Testis (tissue), 3 donors: ENCODE measurements around the gene SPDYE6. TPM values are rescaled to one million over a fixed set of nuclear protein-coding genes. Genes with fewer than 3 reads are reported as not detected.
A peak's percentile ranks its signal among the peaks of the same experiment; 100 is the strongest.
"Not testable (repeated sequence)": the region's sequence is repeated elsewhere in the genome, so short reads cannot be mapped to it uniquely, and the experiment has no call there.

Experiments
- DNase-seq: peaks from one replicate; pipeline ENCODE4 v3.0.0-alpha.2; 2019
- H3K27ac ChIP-seq, 2 donors: fragments of 200-600 bp; sonication (generic); one replicate each; pipeline ENCODE4 v1.5.1; 2019
- H3K27me3 ChIP-seq: fragments of 200-600 bp; sonication (generic); one replicate; pipeline ENCODE4 v1.5.1; 2019
- H3K36me3 ChIP-seq: fragments of 200-600 bp; sonication (generic); one replicate; pipeline ENCODE4 v1.5.1; 2017; ENCODE audit warnings: low read depth; ENCODE audit errors: missing control alignments
- H3K4me1 ChIP-seq: fragments of 200-600 bp; sonication (generic); one replicate; pipeline ENCODE4 v1.5.1; 2019
- H3K4me3 ChIP-seq, 2 donors: fragments of 200-600 bp; sonication (generic); one replicate each; pipeline ENCODE4 v1.5.1; 2017 to 2019
- H3K9me3 ChIP-seq: fragments of 200-600 bp; sonication (generic); one replicate; pipeline ENCODE4 v1.5.1; 2017
- POLR2A ChIP-seq: fragments of 450-650 bp; IDR thresholded peaks from one replicate; pipeline ENCODE4 v1.6.1; 2017; ENCODE audit warnings: antibody characterized with exemption, mild to moderate bottlenecking, moderate library complexity
- WGBS, 2 donors: methylation state at CpG; one replicate each; pipeline ENCODE4 v1.1.5; 2018; 5-methylcytosine and 5-hydroxymethylcytosine counted together
- intact Hi-C: fragments of 100-400 bp; cut with DNase I; formaldehyde crosslinking; loops from one replicate; pipeline ENCODE4 v1.15.1; 2023; ENCODE audit warnings: low total_unique reads
- polyA plus RNA-seq: library from polyadenylated mRNA; stranded (reverse); fragments of 350-450 nt; fragmentation: Illumina TruSeq; extraction: RNeasy Lipid Tissue Mini Kit (QIAGEN cat#74804); gene quantifications from one replicate; pipeline ENCODE4 v1.2.3, GENCODE V29; 2014; ENCODE audit warnings: low read depth, low replicate concordance; ENCODE audit not compliant: insufficient read depth
- total RNA-seq, 2 donors: library from RNA; depleted of rRNA; stranded (reverse); fragments of >200 nt; gene quantifications; one replicate each; pipeline ENCODE4 v1.2.3, GENCODE V29; 2016
- TF ChIP-seq, protein P1 (sequence below), 3 experiments: fragments of 450-650 bp in 2 of 3; fragments of 200-600 bp in 1 of 3; sonication (generic) in 1 of 3; IDR thresholded peaks; one replicate each; pipeline ENCODE4 v1.5.1; 2016 to 2019; ENCODE audit warnings: antibody characterized with exemption in 3 of 3, mild to moderate bottlenecking in 2 of 3, moderate library complexity in 1 of 3

Gene SPDYE6
- total and polyA plus RNA-seq, 3 donors from 2014 or later, result 2.3 to 6.7 (median 5.2) TPM

DNA sequence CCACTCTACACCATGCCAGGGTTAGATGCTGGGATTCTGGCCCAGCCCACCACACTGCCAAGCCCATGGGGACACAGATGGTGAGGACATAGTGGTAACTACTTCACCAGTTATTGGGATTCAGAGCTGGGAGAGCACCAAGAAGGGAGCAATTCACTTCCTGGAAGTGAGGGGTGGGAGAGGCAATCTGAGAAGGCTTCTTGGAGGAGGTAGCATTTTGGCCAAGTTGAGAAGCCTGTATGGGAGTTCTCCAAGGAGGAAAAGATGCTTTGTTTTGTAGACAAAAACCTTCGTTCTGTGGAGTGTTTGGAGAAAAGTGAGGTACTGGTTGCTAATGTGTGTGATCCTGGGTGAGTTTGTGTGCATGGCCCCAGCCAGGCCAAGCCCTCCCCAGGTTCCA lies 36.1 kb upstream of the SPDYE6 start:
- intact Hi-C loops, result loop anchor here (5.0 kb wide), 1 partner anchor 110 kb away; no protein-coding TSS in a partner anchor
- Histone ChIP-seq H3K4me3 (no peak overlapping the region), H3K4me1 (peaks cover 5% of the 10 kb centered on the region), H3K9me3 (no peaks in the 10 kb centered on the region), H3K27ac (no peak overlapping the region), H3K27me3 (no peaks in the 10 kb centered on the region), H3K36me3 (no peaks in the 10 kb centered on the region)
- DNase-seq, result no peak
- TF ChIP-seq POLR2A, result no peak
- TF ChIP-seq, protein P1, sequence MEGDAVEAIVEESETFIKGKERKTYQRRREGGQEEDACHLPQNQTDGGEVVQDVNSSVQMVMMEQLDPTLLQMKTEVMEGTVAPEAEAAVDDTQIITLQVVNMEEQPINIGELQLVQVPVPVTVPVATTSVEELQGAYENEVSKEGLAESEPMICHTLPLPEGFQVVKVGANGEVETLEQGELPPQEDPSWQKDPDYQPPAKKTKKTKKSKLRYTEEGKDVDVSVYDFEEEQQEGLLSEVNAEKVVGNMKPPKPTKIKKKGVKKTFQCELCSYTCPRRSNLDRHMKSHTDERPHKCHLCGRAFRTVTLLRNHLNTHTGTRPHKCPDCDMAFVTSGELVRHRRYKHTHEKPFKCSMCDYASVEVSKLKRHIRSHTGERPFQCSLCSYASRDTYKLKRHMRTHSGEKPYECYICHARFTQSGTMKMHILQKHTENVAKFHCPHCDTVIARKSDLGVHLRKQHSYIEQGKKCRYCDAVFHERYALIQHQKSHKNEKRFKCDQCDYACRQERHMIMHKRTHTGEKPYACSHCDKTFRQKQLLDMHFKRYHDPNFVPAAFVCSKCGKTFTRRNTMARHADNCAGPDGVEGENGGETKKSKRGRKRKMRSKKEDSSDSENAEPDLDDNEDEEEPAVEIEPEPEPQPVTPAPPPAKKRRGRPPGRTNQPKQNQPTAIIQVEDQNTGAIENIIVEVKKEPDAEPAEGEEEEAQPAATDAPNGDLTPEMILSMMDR (IDR thresholded peaks at IDR 0.05), result no peak
- 100% methylated on average over 1 of the region's 1 CpG for WGBS, 2 donors

DNA sequence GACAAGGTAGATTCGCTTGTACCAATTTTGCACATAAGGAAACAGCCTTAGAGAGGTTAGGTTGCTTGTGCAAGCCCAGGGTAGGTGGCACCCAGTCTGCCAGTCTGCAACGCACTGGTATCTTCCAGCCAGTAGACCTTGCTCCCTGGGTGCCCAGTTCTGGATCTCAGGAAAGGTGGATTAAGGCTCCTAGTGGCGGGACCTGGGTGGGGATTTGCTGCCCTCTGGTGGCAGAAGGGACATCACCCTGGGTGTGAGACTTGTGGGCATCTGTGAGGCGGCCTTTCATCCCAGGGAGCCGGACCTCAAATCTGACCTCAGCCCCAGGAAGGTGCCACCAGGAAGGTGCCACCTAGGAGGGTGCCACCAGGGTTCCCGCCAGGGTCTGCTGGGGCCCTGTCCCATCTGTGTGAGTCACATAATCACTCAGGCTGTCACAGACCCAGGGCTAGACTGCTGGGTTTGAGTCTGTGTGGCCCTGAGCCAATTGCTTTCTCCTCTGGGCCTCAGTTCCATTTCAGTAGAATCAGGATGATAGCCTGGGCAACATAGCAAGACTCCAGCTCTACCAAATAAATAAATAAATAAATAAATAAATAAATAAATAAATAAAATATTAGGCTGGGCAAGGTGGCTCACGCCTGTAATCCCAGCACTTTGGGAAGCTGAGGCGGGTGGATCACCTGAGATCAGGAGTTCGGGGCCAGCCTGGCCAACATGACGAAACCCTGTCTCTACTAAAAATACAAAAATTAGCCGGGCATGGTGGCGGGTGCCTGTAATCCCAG lies 34.6 kb upstream of the SPDYE6 start:
- TF ChIP-seq, protein P1 (IDR thresholded peaks at IDR 0.05), result peak; percentile 78 to 87 (median 82)
- no peak for TF ChIP-seq POLR2A
- H3K27ac ChIP-seq, result no peak overlapping the region
- intact Hi-C loops, result loop anchor here (5.0 kb wide), 1 partner anchor 109 kb away; no protein-coding TSS in a partner anchor
- no peaks in the 10 kb centered on the region for H3K4me1 ChIP-seq
- no peaks in the 10 kb centered on the region for H3K36me3 ChIP-seq
- H3K27me3 ChIP-seq, result no peaks in the 10 kb centered on the region
- WGBS, 2 donors, result 79 to 80% methylated on average over 9 to 12 of the region's 12 CpGs
- no peaks in the 10 kb centered on the region for H3K9me3 ChIP-seq
- H3K4me3 ChIP-seq, result no peak overlapping the region
- peak; percentile 81 for DNase-seq

DNA sequence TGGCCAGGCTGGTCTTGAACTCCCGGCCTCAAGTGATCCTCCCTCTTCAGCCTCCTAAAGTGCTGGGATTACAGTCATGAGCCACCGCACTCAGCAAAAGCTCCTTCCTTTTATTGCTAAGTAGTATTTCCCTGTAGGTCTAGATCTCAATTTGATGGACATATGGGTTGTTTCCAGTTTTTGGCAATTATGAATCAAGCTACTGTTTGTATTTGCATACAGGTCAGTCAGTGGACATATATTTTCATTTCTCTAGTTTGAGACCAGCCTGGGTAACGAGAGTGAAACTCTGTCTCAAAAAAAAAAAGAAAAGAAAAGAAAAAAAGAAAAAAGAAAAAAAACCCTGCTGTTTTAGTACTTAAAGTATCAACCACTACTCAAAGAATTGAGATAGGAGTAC lies 33.6 kb upstream of the SPDYE6 start:
- no peaks in the 10 kb centered on the region for H3K9me3 ChIP-seq
- DNase-seq, result no peak
- TF ChIP-seq, protein P1 (IDR thresholded peaks at IDR 0.05), result no peak
- TF ChIP-seq POLR2A, result no peak
- no peak overlapping the region for H3K4me3 ChIP-seq
- no peak overlapping the region for H3K27ac ChIP-seq
- H3K4me1 ChIP-seq, result no peaks in the 10 kb centered on the region
- H3K27me3 ChIP-seq, result no peaks in the 10 kb centered on the region
- intact Hi-C loops, result loop anchor here (5.0 kb wide), 1 partner anchor 108 kb away; no protein-coding TSS in a partner anchor
- 78 to 89% methylated on average over 3 of the region's 3 CpGs for WGBS, 2 donors
- H3K36me3 ChIP-seq, result no peaks in the 10 kb centered on the region

DNA sequence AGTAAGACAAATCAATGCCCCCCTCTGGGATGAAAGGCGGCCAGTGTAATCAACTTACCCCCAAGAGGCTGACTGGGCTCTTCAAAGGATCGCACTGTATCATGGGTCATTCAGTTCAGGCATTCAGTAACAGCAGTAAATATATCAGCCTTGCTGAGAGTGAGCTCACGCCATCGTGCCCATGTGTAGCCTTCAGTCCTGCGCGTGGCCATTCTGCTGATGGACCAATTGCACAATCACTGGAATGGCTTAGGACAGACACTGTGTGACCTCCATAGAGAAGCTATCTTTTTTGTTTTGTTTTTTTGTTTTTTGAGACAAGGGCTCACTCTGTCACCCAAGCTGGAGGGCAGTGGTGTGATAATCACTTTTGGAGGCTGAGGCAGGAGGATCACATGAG lies 30.8 kb upstream of the SPDYE6 start:
- Histone ChIP-seq H3K27ac (no peak overlapping the region), H3K4me3 (no peak overlapping the region), H3K9me3 (no peaks in the 10 kb centered on the region), H3K27me3 (no peaks in the 10 kb centered on the region), H3K36me3 (no peaks in the 10 kb centered on the region), H3K4me1 (no peaks in the 10 kb centered on the region)
- intact Hi-C loops, result no loop called here
- TF ChIP-seq POLR2A, result no peak
- TF ChIP-seq, protein P1 (IDR thresholded peaks at IDR 0.05), result no peak
- DNase-seq, result no peak
- 88 to 90% methylated on average over 6 of the region's 6 CpGs for WGBS, 2 donors

DNA sequence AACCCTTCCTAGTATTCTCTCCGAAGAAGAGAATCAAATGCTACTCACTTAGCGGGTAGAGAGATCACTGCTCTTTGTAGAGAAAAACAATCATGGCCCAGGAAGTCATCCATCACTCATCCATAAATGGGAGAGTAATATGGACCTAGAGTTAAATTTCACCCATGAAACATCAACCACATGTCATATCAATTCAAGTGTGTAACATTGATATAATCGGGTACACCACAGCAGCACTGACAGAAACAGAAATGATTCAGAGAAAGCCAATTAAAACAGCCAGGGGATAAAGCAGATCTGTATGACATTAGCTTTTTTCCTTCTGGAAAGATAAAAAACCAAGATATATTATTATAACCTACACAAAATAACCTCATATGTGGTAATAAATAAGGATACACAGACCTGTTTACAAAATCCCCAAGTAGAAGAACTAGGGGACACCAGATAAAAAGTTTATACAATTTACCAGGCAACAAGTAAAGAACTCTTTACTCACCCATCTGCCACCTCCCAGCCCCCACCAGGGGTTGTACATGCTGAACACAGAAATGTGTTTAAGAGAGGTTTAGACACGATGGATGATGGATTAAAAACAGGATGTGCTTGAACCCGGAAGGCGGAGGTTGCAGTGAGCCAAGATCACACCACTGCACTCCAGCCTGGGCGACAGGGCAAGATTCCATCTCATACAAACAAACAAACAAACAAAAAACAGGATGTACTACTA lies 25.6 kb upstream of the SPDYE6 start:
- intact Hi-C loops, DNase-seq, H3K9me3 ChIP-seq, H3K4me3 ChIP-seq, H3K36me3 ChIP-seq, H3K27me3 ChIP-seq, H3K27ac ChIP-seq, H3K4me1 ChIP-seq: not testable (repeated sequence)
- 86 to 96% methylated on average over 6 to 7 of the region's 7 CpGs for WGBS, 2 donors

DNA sequence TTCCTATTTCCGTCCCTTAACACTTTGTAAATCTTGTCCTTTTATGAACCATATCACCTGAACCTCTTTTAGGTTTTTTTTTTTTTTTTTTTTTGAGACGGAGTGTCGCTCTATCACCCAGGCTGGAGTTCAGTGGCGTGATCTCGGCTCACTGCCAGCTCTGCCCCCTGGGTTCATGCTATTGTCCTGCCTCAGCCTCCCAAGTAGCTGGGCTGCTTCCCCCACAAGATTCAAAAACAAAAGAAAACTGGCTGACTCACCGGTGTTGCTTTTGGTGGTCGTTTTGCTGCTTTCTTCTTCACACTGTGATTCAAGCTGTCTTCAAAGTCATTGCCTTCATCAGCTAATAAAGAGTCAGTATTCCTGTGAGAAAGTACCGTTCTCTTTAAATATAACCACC lies 24.6 kb upstream of the SPDYE6 start:
- H3K9me3 ChIP-seq, H3K4me3 ChIP-seq, H3K27ac ChIP-seq, H3K36me3 ChIP-seq, DNase-seq, H3K4me1 ChIP-seq, H3K27me3 ChIP-seq, intact Hi-C loops: not testable (repeated sequence)
- WGBS, 2 donors, result 87 to 90% methylated on average over 8 of the region's 8 CpGs
